ENCODE results near the gene SPDYE4.

GRCh38 chr17:8707332-8708024 lies 50.9 kb downstream of the SPDYE4 start:
- TF ChIP-seq, protein P1, sequence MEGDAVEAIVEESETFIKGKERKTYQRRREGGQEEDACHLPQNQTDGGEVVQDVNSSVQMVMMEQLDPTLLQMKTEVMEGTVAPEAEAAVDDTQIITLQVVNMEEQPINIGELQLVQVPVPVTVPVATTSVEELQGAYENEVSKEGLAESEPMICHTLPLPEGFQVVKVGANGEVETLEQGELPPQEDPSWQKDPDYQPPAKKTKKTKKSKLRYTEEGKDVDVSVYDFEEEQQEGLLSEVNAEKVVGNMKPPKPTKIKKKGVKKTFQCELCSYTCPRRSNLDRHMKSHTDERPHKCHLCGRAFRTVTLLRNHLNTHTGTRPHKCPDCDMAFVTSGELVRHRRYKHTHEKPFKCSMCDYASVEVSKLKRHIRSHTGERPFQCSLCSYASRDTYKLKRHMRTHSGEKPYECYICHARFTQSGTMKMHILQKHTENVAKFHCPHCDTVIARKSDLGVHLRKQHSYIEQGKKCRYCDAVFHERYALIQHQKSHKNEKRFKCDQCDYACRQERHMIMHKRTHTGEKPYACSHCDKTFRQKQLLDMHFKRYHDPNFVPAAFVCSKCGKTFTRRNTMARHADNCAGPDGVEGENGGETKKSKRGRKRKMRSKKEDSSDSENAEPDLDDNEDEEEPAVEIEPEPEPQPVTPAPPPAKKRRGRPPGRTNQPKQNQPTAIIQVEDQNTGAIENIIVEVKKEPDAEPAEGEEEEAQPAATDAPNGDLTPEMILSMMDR (IDR thresholded peaks at IDR 0.05) = no peak
- TF ChIP-seq POLR2A (IDR thresholded peaks at IDR 0.05) = no peak

Measured in prostate gland (tissue), 2 donors.